ENCODE data around the gene TUBGCP3.

DNA sequence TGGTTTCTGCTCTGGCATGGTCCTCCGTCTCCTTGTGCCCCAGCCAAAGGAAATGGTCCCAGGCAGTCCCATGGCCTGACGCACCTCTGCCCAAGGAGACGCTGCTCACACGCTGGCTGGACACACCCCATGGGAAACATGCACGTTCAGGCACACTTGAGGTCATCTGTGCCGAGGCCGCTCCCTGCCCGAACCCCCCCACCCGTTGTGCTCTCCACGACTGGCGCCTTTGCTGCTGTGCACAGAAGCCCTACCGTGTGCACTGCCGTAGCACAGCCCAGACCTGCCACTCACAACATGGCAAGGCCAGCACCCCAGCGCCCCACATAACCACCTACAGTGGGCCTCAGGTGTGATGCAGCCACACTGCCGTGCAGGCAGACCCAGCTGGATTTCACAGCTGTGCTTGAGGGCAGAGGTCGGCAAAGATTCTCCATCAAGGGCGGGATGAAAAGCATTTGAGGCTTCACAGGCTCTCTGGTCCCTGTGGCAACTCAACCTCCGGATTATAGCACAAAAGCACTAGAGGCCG, 146.1 kb downstream of the TUBGCP3 start:
- no peak for TF ChIP-seq EP300 (conservative IDR thresholded peaks at IDR 0.05; ENCODE audit: poor library complexity, severe bottlenecking)
- no peak for TF ChIP-seq EZH2 (IDR thresholded peaks at IDR 0.05; ENCODE audit: borderline replicate concordance, insufficient read depth, low read length, poor library complexity, severe bottlenecking)
- TF ChIP-seq, protein P1, sequence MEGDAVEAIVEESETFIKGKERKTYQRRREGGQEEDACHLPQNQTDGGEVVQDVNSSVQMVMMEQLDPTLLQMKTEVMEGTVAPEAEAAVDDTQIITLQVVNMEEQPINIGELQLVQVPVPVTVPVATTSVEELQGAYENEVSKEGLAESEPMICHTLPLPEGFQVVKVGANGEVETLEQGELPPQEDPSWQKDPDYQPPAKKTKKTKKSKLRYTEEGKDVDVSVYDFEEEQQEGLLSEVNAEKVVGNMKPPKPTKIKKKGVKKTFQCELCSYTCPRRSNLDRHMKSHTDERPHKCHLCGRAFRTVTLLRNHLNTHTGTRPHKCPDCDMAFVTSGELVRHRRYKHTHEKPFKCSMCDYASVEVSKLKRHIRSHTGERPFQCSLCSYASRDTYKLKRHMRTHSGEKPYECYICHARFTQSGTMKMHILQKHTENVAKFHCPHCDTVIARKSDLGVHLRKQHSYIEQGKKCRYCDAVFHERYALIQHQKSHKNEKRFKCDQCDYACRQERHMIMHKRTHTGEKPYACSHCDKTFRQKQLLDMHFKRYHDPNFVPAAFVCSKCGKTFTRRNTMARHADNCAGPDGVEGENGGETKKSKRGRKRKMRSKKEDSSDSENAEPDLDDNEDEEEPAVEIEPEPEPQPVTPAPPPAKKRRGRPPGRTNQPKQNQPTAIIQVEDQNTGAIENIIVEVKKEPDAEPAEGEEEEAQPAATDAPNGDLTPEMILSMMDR (IDR thresholded peaks at IDR 0.05; ENCODE audit: poor library complexity, severe bottlenecking), result no peak
- TF ChIP-seq RAD21 (conservative IDR thresholded peaks at IDR 0.05), result no peak
- TF ChIP-seq SMC3 (conservative IDR thresholded peaks at IDR 0.05; ENCODE audit: poor library complexity), result no peak
